Measurements from ENCODE around the gene DTNBP1. TPM values are rescaled to one million over a fixed set of nuclear protein-coding genes. Genes with fewer than 3 reads are reported as not detected.
A peak's percentile ranks its signal among the peaks of the same experiment; 100 is the strongest.

DTNBP1 gene
- total and polyA plus RNA-seq, 4 experiments from 2014 or later, result 24.1 to 34.8 (median 29.2) TPM

GRCh38 chr6:15521582-15521981 lies 141.2 kb downstream of the DTNBP1 start:
- no peak for DNase-seq
- H3K9me3 Mint-ChIP-seq, result peaks cover 0 to 5% (median 0%) of the 10 kb centered on the region in 8 donors
- peaks cover 0 to 11% (median 8%) of the 10 kb centered on the region in 4 donors for H3K4me1 Mint-ChIP-seq
- H3K27me3 ChIP-seq (ENCODE audit: insufficient read depth, low read length), result no peaks in the 10 kb centered on the region
- H3K36me3 ChIP-seq (ENCODE audit: insufficient read depth, low read length), result peaks cover 38% of the 10 kb centered on the region
- H3K27me3 Mint-ChIP-seq, result no peaks in the 10 kb centered on the region
- peaks cover 82 to 90% of the 10 kb centered on the region in 2 donors for H3K36me3 Mint-ChIP-seq
- no peaks in the 10 kb centered on the region for H3K9me3 ChIP-seq (ENCODE audit: control insufficient read depth in 1 of 2, low read length in 2 of 2)
- CTCF ChIA-PET (ENCODE audit: partially characterized antibody), result no interaction called here
- intact Hi-C loops (cut with micrococcal nuclease), result no loop called here
- POLR2A ChIA-PET (ENCODE audit: partially characterized antibody), result no interaction called here
- H3K27ac ChIP-seq (ENCODE audit: low read depth, low read length), result no peak overlapping the region
- no peak overlapping the region for H3K4me3 ChIP-seq (ENCODE audit: low read length in 2 of 2)
- H3K27ac Mint-ChIP-seq, result peak overlapping the region in 3 of 7 donors; percentile 13 to 88 (median 65)
- H3K4me1 ChIP-seq (ENCODE audit: insufficient read depth, low read length), result no peaks in the 10 kb centered on the region
- H3K4me3 Mint-ChIP-seq, result no peak overlapping the region

- CTCF ChIA-PET (ENCODE audit: partially characterized antibody), result interaction anchor here (0.9 kb wide), 1 partner anchor 80 kb away, joined by 3 read pairs; no protein-coding TSS in a partner anchor
- DNase-seq, result no peak
- H3K27ac Mint-ChIP-seq, result peak overlapping the region in 1 of 7 donors; percentile 29
- Histone ChIP-seq H3K27ac (ENCODE audit: low read depth, low read length) (no peak overlapping the region), H3K27me3 (ENCODE audit: insufficient read depth, low read length) (no peaks in the 10 kb centered on the region), H3K36me3 (ENCODE audit: insufficient read depth, low read length) (peaks cover 38% of the 10 kb centered on the region), H3K9me3 (ENCODE audit: control insufficient read depth in 1 of 2, low read length in 2 of 2) (no peaks in the 10 kb centered on the region), H3K4me1 (ENCODE audit: insufficient read depth, low read length) (no peaks in the 10 kb centered on the region), H3K4me3 (ENCODE audit: low read length in 2 of 2) (no peak overlapping the region)
- intact Hi-C loops (cut with micrococcal nuclease), result no loop called here
- peaks cover 77 to 89% of the 10 kb centered on the region in 2 donors for H3K36me3 Mint-ChIP-seq
- POLR2A ChIA-PET (ENCODE audit: partially characterized antibody), result no interaction called here
- no peaks in the 10 kb centered on the region for H3K27me3 Mint-ChIP-seq
- H3K4me1 Mint-ChIP-seq, result peaks cover 0 to 5% (median 3%) of the 10 kb centered on the region in 4 donors
- H3K4me3 Mint-ChIP-seq, result no peak overlapping the region
- H3K9me3 Mint-ChIP-seq, result peaks cover 0 to 2% (median 0%) of the 10 kb centered on the region in 8 donors
These were observed 142.1 kb downstream of the DTNBP1 start for GRCh38 chr6:15520626-15521203.

- DNase-seq, result no peak
- H3K4me3 ChIP-seq (ENCODE audit: low read length in 2 of 2), result no peak overlapping the region
- peak overlapping the region in 2 of 7 donors; percentile 19 to 69 for H3K27ac Mint-ChIP-seq
- no peaks in the 10 kb centered on the region for H3K9me3 ChIP-seq (ENCODE audit: control insufficient read depth in 1 of 2, low read length in 2 of 2)
- peaks cover 0 to 3% (median under 1%) of the 10 kb centered on the region in 4 donors for H3K4me1 Mint-ChIP-seq
- no peaks in the 10 kb centered on the region for H3K27me3 ChIP-seq (ENCODE audit: insufficient read depth, low read length)
- H3K36me3 Mint-ChIP-seq, result peaks cover 73 to 86% of the 10 kb centered on the region in 2 donors
- H3K4me3 Mint-ChIP-seq, result no peak overlapping the region
- no peak overlapping the region for H3K27ac ChIP-seq (ENCODE audit: low read depth, low read length)
- no peaks in the 10 kb centered on the region for H3K4me1 ChIP-seq (ENCODE audit: insufficient read depth, low read length)
- no peaks in the 10 kb centered on the region for H3K27me3 Mint-ChIP-seq
- ChIA-PET CTCF (ENCODE audit: partially characterized antibody) (no interaction called here), POLR2A (ENCODE audit: partially characterized antibody) (no interaction called here)
- intact Hi-C loops (cut with micrococcal nuclease), result no loop called here
- peaks cover 38% of the 10 kb centered on the region for H3K36me3 ChIP-seq (ENCODE audit: insufficient read depth, low read length)
- peaks cover 0 to 2% (median 0%) of the 10 kb centered on the region in 8 donors for H3K9me3 Mint-ChIP-seq
These were observed 143.1 kb downstream of the DTNBP1 start for GRCh38 chr6:15519681-15520080.

- H3K27me3 ChIP-seq (ENCODE audit: insufficient read depth, low read length), result no peaks in the 10 kb centered on the region
- peaks cover 73 to 86% of the 10 kb centered on the region in 2 donors for H3K36me3 Mint-ChIP-seq
- peak overlapping the region in 1 of 7 donors; percentile 36 for H3K27ac Mint-ChIP-seq
- POLR2A ChIA-PET (ENCODE audit: partially characterized antibody), result no interaction called here
- no peak overlapping the region for H3K4me3 ChIP-seq (ENCODE audit: low read length in 2 of 2)
- H3K4me1 Mint-ChIP-seq, result peaks cover 0 to 3% (median 2%) of the 10 kb centered on the region in 4 donors
- intact Hi-C loops (cut with micrococcal nuclease), result no loop called here
- H3K9me3 ChIP-seq (ENCODE audit: control insufficient read depth in 1 of 2, low read length in 2 of 2), result no peaks in the 10 kb centered on the region
- H3K4me3 Mint-ChIP-seq, result no peak overlapping the region
- no peak overlapping the region for H3K27ac ChIP-seq (ENCODE audit: low read depth, low read length)
- peaks cover 0 to 2% (median 0%) of the 10 kb centered on the region in 8 donors for H3K9me3 Mint-ChIP-seq
- CTCF ChIA-PET (ENCODE audit: partially characterized antibody), result interaction anchor here (0.9 kb wide), 1 partner anchor 12 kb away, joined by 3 read pairs; no protein-coding TSS in a partner anchor
- peaks cover 41% of the 10 kb centered on the region for H3K36me3 ChIP-seq (ENCODE audit: insufficient read depth, low read length)
- H3K27me3 Mint-ChIP-seq, result no peaks in the 10 kb centered on the region
- no peak for DNase-seq
- no peaks in the 10 kb centered on the region for H3K4me1 ChIP-seq (ENCODE audit: insufficient read depth, low read length)
These were observed 143.9 kb downstream of the DTNBP1 start for GRCh38 chr6:15518878-15519277.

GRCh38 chr6:15518057-15518456 lies 144.8 kb downstream of the DTNBP1 start:
- Histone ChIP-seq H3K4me3 (ENCODE audit: low read length in 2 of 2) (no peak overlapping the region), H3K36me3 (ENCODE audit: insufficient read depth, low read length) (peaks cover 37% of the 10 kb centered on the region), H3K27me3 (ENCODE audit: insufficient read depth, low read length) (no peaks in the 10 kb centered on the region), H3K4me1 (ENCODE audit: insufficient read depth, low read length) (no peaks in the 10 kb centered on the region), H3K9me3 (ENCODE audit: control insufficient read depth in 1 of 2, low read length in 2 of 2) (no peaks in the 10 kb centered on the region), H3K27ac (ENCODE audit: low read depth, low read length) (no peak overlapping the region)
- H3K9me3 Mint-ChIP-seq, result peaks cover 0 to 3% (median 0%) of the 10 kb centered on the region in 8 donors
- intact Hi-C loops (cut with micrococcal nuclease), result no loop called here
- H3K27ac Mint-ChIP-seq, result peak overlapping the region in 2 of 7 donors; percentile 3 to 82
- no peaks in the 10 kb centered on the region for H3K27me3 Mint-ChIP-seq
- no peak for DNase-seq
- POLR2A ChIA-PET (ENCODE audit: partially characterized antibody), result no interaction called here
- H3K36me3 Mint-ChIP-seq, result peaks cover 68 to 81% of the 10 kb centered on the region in 2 donors
- no peak overlapping the region for H3K4me3 Mint-ChIP-seq
- peaks cover 0 to 4% (median 2%) of the 10 kb centered on the region in 4 donors for H3K4me1 Mint-ChIP-seq
- CTCF ChIA-PET (ENCODE audit: partially characterized antibody), result interaction anchor here (0.9 kb wide), 1 partner anchor 13 kb away, joined by 3 read pairs; no protein-coding TSS in a partner anchor

GRCh38 chr6:15517600-15517999 lies 145.2 kb downstream of the DTNBP1 start:
- Histone ChIP-seq H3K9me3 (ENCODE audit: control insufficient read depth in 1 of 2, low read length in 2 of 2) (no peaks in the 10 kb centered on the region), H3K27ac (ENCODE audit: low read depth, low read length) (no peak overlapping the region), H3K4me1 (ENCODE audit: insufficient read depth, low read length) (no peaks in the 10 kb centered on the region), H3K27me3 (ENCODE audit: insufficient read depth, low read length) (no peaks in the 10 kb centered on the region), H3K36me3 (ENCODE audit: insufficient read depth, low read length) (peaks cover 37% of the 10 kb centered on the region), H3K4me3 (ENCODE audit: low read length in 2 of 2) (no peak overlapping the region)
- ChIA-PET POLR2A (ENCODE audit: partially characterized antibody) (no interaction called here), CTCF (ENCODE audit: partially characterized antibody) (interaction anchor here (0.9 kb wide), 1 partner anchor 13 kb away, joined by 3 read pairs; no protein-coding TSS in a partner anchor)
- Mint-ChIP-seq H3K27ac (peak overlapping the region in 1 of 7 donors; percentile 82), H3K4me1 (peaks cover 0 to 4% (median 1%) of the 10 kb centered on the region in 4 donors), H3K27me3 (no peaks in the 10 kb centered on the region), H3K9me3 (peaks cover 0 to 4% (median 0%) of the 10 kb centered on the region in 8 donors), H3K36me3 (peaks cover 65 to 79% of the 10 kb centered on the region in 2 donors), H3K4me3 (no peak overlapping the region)
- intact Hi-C loops (cut with micrococcal nuclease), result no loop called here
- DNase-seq, result no peak

GRCh38 chr6:15516923-15517560 lies 145.8 kb downstream of the DTNBP1 start:
- Histone ChIP-seq H3K27me3 (ENCODE audit: insufficient read depth, low read length) (no peaks in the 10 kb centered on the region), H3K9me3 (ENCODE audit: control insufficient read depth in 1 of 2, low read length in 2 of 2) (no peaks in the 10 kb centered on the region), H3K4me3 (ENCODE audit: low read length in 2 of 2) (no peak overlapping the region), H3K27ac (ENCODE audit: low read depth, low read length) (no peak overlapping the region), H3K4me1 (ENCODE audit: insufficient read depth, low read length) (no peaks in the 10 kb centered on the region), H3K36me3 (ENCODE audit: insufficient read depth, low read length) (peaks cover 38% of the 10 kb centered on the region)
- no peak overlapping the region for H3K4me3 Mint-ChIP-seq
- H3K4me1 Mint-ChIP-seq, result peaks cover 0 to 4% (median 2%) of the 10 kb centered on the region in 4 donors
- no peaks in the 10 kb centered on the region for H3K27me3 Mint-ChIP-seq
- peaks cover 0 to 4% (median 0%) of the 10 kb centered on the region in 8 donors for H3K9me3 Mint-ChIP-seq
- DNase-seq, result no peak
- H3K27ac Mint-ChIP-seq, result no peak overlapping the region
- intact Hi-C loops (cut with micrococcal nuclease), result no loop called here
- CTCF ChIA-PET (ENCODE audit: partially characterized antibody), result no interaction called here
- H3K36me3 Mint-ChIP-seq, result peaks cover 65 to 79% of the 10 kb centered on the region in 2 donors
- POLR2A ChIA-PET (ENCODE audit: partially characterized antibody), result no interaction called here
